ENCODE measurements around the gene USP38. TPM values are rescaled to one million over a fixed set of nuclear protein-coding genes. Genes with fewer than 3 reads are reported as not detected.

Gene USP38
- polyA plus RNA-seq, 1 of the 3 experiments (the other 2 are of a cell fraction) = 4.3 TPM

GRCh38 chr4:143247866-143248265 lies 63.1 kb downstream of the USP38 start:
- no peaks in the 10 kb centered on the region for H3K36me3 ChIP-seq (replicated peaks in 1 of 2; ENCODE audit: control insufficient read depth in 1 of 2, insufficient read depth in 2 of 2, low read length in 1 of 2)
- POLR2A ChIA-PET = no interaction called here
- H3K9me3 ChIP-seq = no peaks in the 10 kb centered on the region
- H3K27ac ChIP-seq (ENCODE audit: low read depth in 2 of 2, low read length in 1 of 2) = no peak overlapping the region
- TF ChIP-seq TAF1 (IDR thresholded peaks at IDR 0.05; ENCODE audit: borderline replicate concordance, low read depth, low read length) = no peak
- no peak for TF ChIP-seq REST (IDR thresholded peaks at IDR 0.05; ENCODE audit: low read depth, low read length)
- no peak for TF ChIP-seq FOSL2 (IDR thresholded peaks at IDR 0.05; ENCODE audit: borderline replicate concordance, low read depth)
- no peak for TF ChIP-seq ZBTB33 (IDR thresholded peaks at IDR 0.05; ENCODE audit: borderline replicate concordance, low read depth)
- TF ChIP-seq TCF12 (IDR thresholded peaks at IDR 0.05) = no peak
- no peak for TF ChIP-seq USF2 (IDR thresholded peaks at IDR 0.05; ENCODE audit: borderline replicate concordance, low read depth, low read length)
- TF ChIP-seq MXI1 (IDR thresholded peaks at IDR 0.05; ENCODE audit: low read depth, low read length) = no peak
- TF ChIP-seq RXRA (IDR thresholded peaks at IDR 0.05; ENCODE audit: borderline replicate concordance, low read depth) = no peak
- no peak for TF ChIP-seq RCOR1 (IDR thresholded peaks at IDR 0.05; ENCODE audit: low read length)
- TF ChIP-seq EP300 (IDR thresholded peaks at IDR 0.05; ENCODE audit: borderline replicate concordance in 1 of 2, low read depth in 1 of 2, low read length in 1 of 2) = no peak
- TF ChIP-seq ELF1 (IDR thresholded peaks at IDR 0.05) = no peak
- no peak for TF ChIP-seq SMC3 (IDR thresholded peaks at IDR 0.05; ENCODE audit: low read depth, low read length)
- TF ChIP-seq MEF2A (IDR thresholded peaks at IDR 0.05; ENCODE audit: borderline replicate concordance, low read depth) = no peak
- no peak for TF ChIP-seq NFIC (IDR thresholded peaks at IDR 0.05; ENCODE audit: borderline replicate concordance)
- no peak for TF ChIP-seq POLR2AphosphoS5 (IDR thresholded peaks at IDR 0.05; ENCODE audit: low read depth, low read length)
- H3K4me3 ChIP-seq (ENCODE audit: low read depth in 2 of 2, low read length in 1 of 2) = no peak overlapping the region
- H3F3A ChIP-seq (replicated peaks; ENCODE audit: insufficient read depth) = peaks cover 3% of the 10 kb centered on the region
- no peak overlapping the region for H2AFZ ChIP-seq (ENCODE audit: low read depth)
- no peak for DNase-seq
- H3K27me3 ChIP-seq (ENCODE audit: insufficient read depth) = no peaks in the 10 kb centered on the region
- H3K9ac ChIP-seq = no peak overlapping the region
- H4K20me1 ChIP-seq (ENCODE audit: insufficient read depth) = no peaks in the 10 kb centered on the region
- no peaks in the 10 kb centered on the region for H3K9me2 ChIP-seq
- no peaks in the 10 kb centered on the region for H3K79me2 ChIP-seq (ENCODE audit: insufficient read depth)
- WGBS (ENCODE audit: low lambda C conversion rate) = 69% methylated on average over 2 of the region's 2 CpGs
- CTCF ChIA-PET = interaction anchor here (1.0 kb wide), 1 partner anchor 24 kb away, joined by 3 read pairs; no protein-coding TSS in a partner anchor
- H3K4me1 ChIP-seq (ENCODE audit: control insufficient read depth in 1 of 2, insufficient read depth in 2 of 2, low read depth in 1 of 2, low read length in 1 of 2) = no peaks in the 10 kb centered on the region; a peak in 1 of 4 replicates
- no peak overlapping the region for H3K4me2 ChIP-seq

Data from SK-N-SH (cell line).